H9 (cell line): ENCODE data around the gene ADCY1. TPM values are rescaled to one million over a fixed set of nuclear protein-coding genes. Genes with fewer than 3 reads are reported as not detected.

Source experiments
- DNase-seq: peaks from one replicate; pipeline ENCODE4 v3.0.0-alpha.2; 2017
- H2AFZ ChIP-seq: one replicate; pipeline ENCODE4 v1.6.1; 2013; ENCODE audit warnings: mild to moderate bottlenecking, low read length, control low read depth, moderate library complexity
- H2AK5ac ChIP-seq: 2 replicates; pipeline ENCODE4 v1.6.1; 2013; ENCODE audit warnings: low read length, control low read depth, mixed read lengths; ENCODE audit not compliant: insufficient read length
- H2BK120ac ChIP-seq: one replicate; pipeline ENCODE4 v1.6.1; 2013; ENCODE audit warnings: low read depth, mild to moderate bottlenecking, low read length, control low read depth, inconsistent platforms; ENCODE audit not compliant: poor library complexity, severe bottlenecking
- H2BK12ac ChIP-seq: 2 replicates; pipeline ENCODE4 v1.6.1; 2013; ENCODE audit warnings: low read length, control low read depth, mixed read lengths, low read depth; ENCODE audit not compliant: insufficient read length
- H2BK15ac ChIP-seq: 2 replicates; pipeline ENCODE4 v1.6.1; 2013; ENCODE audit warnings: low read depth, low read length, control low read depth
- H2BK20ac ChIP-seq: one replicate; pipeline ENCODE4 v1.6.1; 2013; ENCODE audit warnings: low read depth, mild to moderate bottlenecking, low read length, control low read depth, inconsistent platforms; ENCODE audit not compliant: poor library complexity, severe bottlenecking
- H2BK5ac ChIP-seq: 2 replicates; pipeline ENCODE4 v1.6.1; 2013; ENCODE audit warnings: low read length, control low read depth, mixed read lengths; ENCODE audit not compliant: insufficient read length
- H3K14ac ChIP-seq: 2 replicates; pipeline ENCODE4 v1.6.1; 2013; ENCODE audit warnings: low read length, control low read depth; ENCODE audit not compliant: insufficient read depth
- H3K18ac ChIP-seq: 2 replicates; pipeline ENCODE4 v1.6.1; 2013; ENCODE audit warnings: low read depth, mild to moderate bottlenecking, mixed read lengths, low read length, control low read depth; ENCODE audit not compliant: insufficient read length
- H3K23ac ChIP-seq: 2 replicates; pipeline ENCODE4 v1.6.1; 2013; ENCODE audit warnings: low read length, control low read depth, mixed read lengths, low read depth; ENCODE audit not compliant: insufficient read length
- H3K23me2 ChIP-seq: 2 replicates; pipeline ENCODE4 v1.6.1; 2013; ENCODE audit warnings: low read depth, mild to moderate bottlenecking, mixed read lengths, low read length, control low read depth; ENCODE audit not compliant: insufficient read length, poor library complexity, severe bottlenecking
- H3K27ac ChIP-seq: 2 replicates; pipeline ENCODE4 v1.5.1; 2013; ENCODE audit warnings: low read length, control low read depth, mixed read lengths, low read depth; ENCODE audit not compliant: insufficient read length
- H3K27me3 ChIP-seq: 2 replicates; pipeline ENCODE4 v1.6.1; 2013; ENCODE audit warnings: low read length, control low read depth, inconsistent platforms; ENCODE audit not compliant: insufficient read depth
- H3K4ac ChIP-seq: 2 replicates; pipeline ENCODE4 v1.6.1; 2013; ENCODE audit warnings: low read depth, mild to moderate bottlenecking, control low read depth, inconsistent platforms, low read length, moderate library complexity
- H3K4me1 ChIP-seq: 2 replicates; pipeline ENCODE4 v1.6.1; 2013; ENCODE audit warnings: low read length, control low read depth, inconsistent platforms; ENCODE audit not compliant: insufficient read depth
- H3K4me2 ChIP-seq: 2 replicates; pipeline ENCODE4 v1.6.1; 2013; ENCODE audit warnings: low read length, control low read depth, mixed read lengths; ENCODE audit not compliant: insufficient read length, insufficient read depth
- H3K56ac ChIP-seq: 2 replicates; pipeline ENCODE4 v1.6.1; 2013; ENCODE audit warnings: low read depth, mild to moderate bottlenecking, mixed read lengths, low read length, control low read depth; ENCODE audit not compliant: insufficient read length
- H3K79me1 ChIP-seq: 2 replicates; pipeline ENCODE4 v1.6.1; 2013; ENCODE audit warnings: low read depth, mild to moderate bottlenecking, moderate library complexity, low read length, control low read depth, inconsistent platforms; ENCODE audit not compliant: insufficient read depth, poor library complexity, severe bottlenecking
- H3K79me2 ChIP-seq: 2 replicates; pipeline ENCODE4 v1.6.1; 2013; ENCODE audit warnings: low read length, control low read depth, inconsistent platforms; ENCODE audit not compliant: insufficient read depth
- H3K9ac ChIP-seq: 2 replicates; pipeline ENCODE4 v1.6.1; 2013; ENCODE audit warnings: low read length, control low read depth, mixed read lengths; ENCODE audit not compliant: insufficient read length; ENCODE audit errors: extremely low read depth
- H3K9me3 ChIP-seq: one replicate; pipeline ENCODE4 v1.6.1; 2013; ENCODE audit warnings: low read depth, low read length, inconsistent platforms; ENCODE audit not compliant: control insufficient read depth
- H3T11ph ChIP-seq: one replicate; pipeline ENCODE4 v1.6.1; 2013; ENCODE audit warnings: mild to moderate bottlenecking, low read length, control low read depth, inconsistent platforms
- H4K20me1 ChIP-seq: one replicate; pipeline ENCODE4 v1.6.1; 2013; ENCODE audit not compliant: control insufficient read depth, insufficient read length, insufficient read depth
- H4K5ac ChIP-seq: 2 replicates; pipeline ENCODE4 v1.6.1; 2013; ENCODE audit warnings: low read depth, mild to moderate bottlenecking, mixed read lengths, low read length, control low read depth; ENCODE audit not compliant: insufficient read length
- H4K8ac ChIP-seq: replicated peaks from 2 replicates; pipeline ENCODE4 v1.6.1; 2013; ENCODE audit warnings: low read length, control low read depth, mixed read lengths, low read depth; ENCODE audit not compliant: insufficient read length
- H4K91ac ChIP-seq: 2 replicates; pipeline ENCODE4 v1.6.1; 2013; ENCODE audit warnings: low read depth, mild to moderate bottlenecking, moderate library complexity, mixed read lengths, low read length, control low read depth; ENCODE audit not compliant: insufficient read length
- H3K27ac Mint-ChIP-seq, 3 experiments: 2 replicates in 2 of 3; 3 replicates in 1 of 3; pipeline ENCODE4 v1.8.0; 2020 to 2021; ENCODE audit warnings: mixed read lengths in 3 of 3, mild to moderate bottlenecking in 1 of 3, moderate library complexity in 1 of 3
- H3K27me3 Mint-ChIP-seq: 2 replicates; pipeline ENCODE4 v1.8.0; 2021; ENCODE audit warnings: low read depth, mild to moderate bottlenecking, moderate library complexity, mixed read lengths
- H3K36me3 Mint-ChIP-seq, 3 experiments: 2 replicates in 2 of 3; 3 replicates in 1 of 3; pipeline ENCODE4 v1.8.0; 2020 to 2021; ENCODE audit warnings: low read depth in 3 of 3, mixed read lengths in 3 of 3; ENCODE audit not compliant: insufficient read depth in 1 of 3
- H3K4me1 Mint-ChIP-seq, 2 experiments: 2 replicates each; pipeline ENCODE4 v1.8.0; 2020; ENCODE audit warnings: mixed read lengths in 2 of 2
- H3K4me3 Mint-ChIP-seq, 2 experiments: 2 replicates in 1 of 2; 3 replicates in 1 of 2; pipeline ENCODE4 v1.8.0; 2020 to 2021; ENCODE audit warnings: mild to moderate bottlenecking in 2 of 2, mixed read lengths in 2 of 2, moderate library complexity in 1 of 2
- H3K9me3 Mint-ChIP-seq, 2 experiments: 2 replicates in 1 of 2; 3 replicates in 1 of 2; pipeline ENCODE4 v1.8.0; 2020; ENCODE audit warnings: mild to moderate bottlenecking in 2 of 2, mixed read lengths in 2 of 2, moderate library complexity in 1 of 2
- WGBS: extraction: QIAGEN DNeasy Blood & Tissue Kit; methylation state at CpG from one replicate; pipeline ENCODE4 v1.1.7; 2013; ENCODE audit warnings: missing lambda C conversion rate, low lambda C conversion rate, mixed read lengths; ENCODE audit not compliant: insufficient read length; ENCODE audit errors: extremely low coverage; 5-methylcytosine and 5-hydroxymethylcytosine counted together
- total RNA-seq: library from RNA; stranded (reverse); gene quantifications from 2 replicates; pipeline ENCODE4 v1.2.1, GENCODE V29; 2021
- TF ChIP-seq, protein P1 (sequence below): fragments of 200-600 bp; sonication (generic); conservative IDR thresholded peaks from 3 replicates; pipeline ENCODE4 v1.8.0; 2021; ENCODE audit warnings: antibody characterized with exemption, mild to moderate bottlenecking

Gene ADCY1
- total RNA-seq, 1 experiment from 2014 or later: 21.6 TPM

DNA sequence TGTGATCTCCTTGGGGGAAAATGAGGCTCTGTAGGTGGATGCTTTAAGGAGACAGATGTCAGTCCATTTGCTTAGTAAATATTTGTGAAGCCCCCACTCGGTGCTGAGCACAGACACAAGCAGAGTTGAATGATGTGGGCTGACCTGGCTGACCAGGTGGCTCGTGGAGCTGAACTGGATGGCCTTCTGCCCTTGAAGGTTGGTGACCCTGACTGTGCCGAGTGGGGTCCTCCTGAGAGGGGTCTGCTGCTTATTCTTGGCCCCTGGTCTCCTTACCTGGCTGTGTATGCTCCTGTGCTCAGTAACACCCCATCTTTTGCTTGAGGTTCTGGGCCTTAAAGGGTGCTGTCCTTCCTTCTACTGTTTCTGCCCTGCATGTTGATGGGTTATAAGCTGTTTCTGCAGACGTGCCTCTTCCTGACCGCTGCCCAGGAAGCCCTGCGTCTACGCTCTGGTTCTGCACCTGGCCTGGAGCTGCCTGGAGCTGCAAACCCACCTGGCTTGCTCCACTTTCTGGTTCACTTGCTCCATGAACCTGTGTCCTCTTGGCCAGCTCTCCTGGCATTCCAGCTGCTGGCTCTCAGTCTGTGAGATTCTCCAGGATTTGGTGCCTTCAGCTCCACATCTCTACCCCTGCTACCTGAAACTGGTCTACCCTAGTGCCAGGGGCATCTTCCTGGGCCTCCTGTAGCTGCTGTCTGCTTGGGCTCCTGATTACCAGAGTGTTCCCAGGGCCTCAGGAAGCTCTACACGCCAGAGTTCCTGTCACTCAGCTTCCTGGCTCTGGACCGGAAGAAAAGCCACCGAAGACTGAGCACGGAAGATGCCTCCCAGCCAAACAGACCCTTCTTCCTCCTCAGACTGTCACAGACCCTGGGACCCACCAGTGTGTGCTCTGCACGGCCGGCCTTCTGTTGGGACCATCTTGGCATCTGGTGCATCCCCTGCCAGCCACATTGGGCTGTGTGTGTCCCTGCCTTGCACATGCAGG lies 76.5 kb downstream of the ADCY1 start:
- Histone ChIP-seq H3K23ac (no peak overlapping the region), H4K20me1 (no peaks in the 10 kb centered on the region), H2BK12ac (no peak overlapping the region), H3K27me3 (no peaks in the 10 kb centered on the region), H3K27ac (no peak overlapping the region), H3K23me2 (no peaks in the 10 kb centered on the region), H3K14ac (no peak overlapping the region), H2BK20ac (no peak overlapping the region), H3K18ac (no peak overlapping the region), H2BK15ac (no peak overlapping the region), H2AFZ (no peak overlapping the region), H2BK120ac (no peak overlapping the region), H2AK5ac (no peak overlapping the region), H3K56ac (no peak overlapping the region), H3K4me2 (no peak overlapping the region), H3K4ac (no peak overlapping the region), H4K8ac (no peak overlapping the region), H4K5ac (no peak overlapping the region), H3K79me2 (no peaks in the 10 kb centered on the region), H2BK5ac (no peak overlapping the region), H3T11ph (no peak overlapping the region), H4K91ac (no peak overlapping the region), H3K9me3 (no peaks in the 10 kb centered on the region), H3K4me1 (no peaks in the 10 kb centered on the region), H3K9ac (no peak overlapping the region), H3K79me1 (no peaks in the 10 kb centered on the region)
- no peak overlapping the region for H3K4me3 Mint-ChIP-seq
- H3K4me1 Mint-ChIP-seq: 0 out of 4 replicates have a peak, but pooled peaks cover 0 to 4% of the 10 kb centered on the region in 2 experiments
- WGBS: no CpG with 5 or more reads among the region's 13 CpGs
- peak overlapping the region in 1 of 3 experiments; percentile 68; a peak in 2 of 7 replicates for H3K27ac Mint-ChIP-seq
- TF ChIP-seq, protein P1, sequence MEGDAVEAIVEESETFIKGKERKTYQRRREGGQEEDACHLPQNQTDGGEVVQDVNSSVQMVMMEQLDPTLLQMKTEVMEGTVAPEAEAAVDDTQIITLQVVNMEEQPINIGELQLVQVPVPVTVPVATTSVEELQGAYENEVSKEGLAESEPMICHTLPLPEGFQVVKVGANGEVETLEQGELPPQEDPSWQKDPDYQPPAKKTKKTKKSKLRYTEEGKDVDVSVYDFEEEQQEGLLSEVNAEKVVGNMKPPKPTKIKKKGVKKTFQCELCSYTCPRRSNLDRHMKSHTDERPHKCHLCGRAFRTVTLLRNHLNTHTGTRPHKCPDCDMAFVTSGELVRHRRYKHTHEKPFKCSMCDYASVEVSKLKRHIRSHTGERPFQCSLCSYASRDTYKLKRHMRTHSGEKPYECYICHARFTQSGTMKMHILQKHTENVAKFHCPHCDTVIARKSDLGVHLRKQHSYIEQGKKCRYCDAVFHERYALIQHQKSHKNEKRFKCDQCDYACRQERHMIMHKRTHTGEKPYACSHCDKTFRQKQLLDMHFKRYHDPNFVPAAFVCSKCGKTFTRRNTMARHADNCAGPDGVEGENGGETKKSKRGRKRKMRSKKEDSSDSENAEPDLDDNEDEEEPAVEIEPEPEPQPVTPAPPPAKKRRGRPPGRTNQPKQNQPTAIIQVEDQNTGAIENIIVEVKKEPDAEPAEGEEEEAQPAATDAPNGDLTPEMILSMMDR: no peak
- peaks cover 4 to 23% (median 6%) of the 10 kb centered on the region in 3 experiments; a peak in 6 of 7 replicates for H3K36me3 Mint-ChIP-seq
- DNase-seq: no peak
- no peaks in the 10 kb centered on the region for H3K27me3 Mint-ChIP-seq
- H3K9me3 Mint-ChIP-seq: no peaks in the 10 kb centered on the region
